ENCODE data around the gene HSD17B2.
"Not testable (repeated sequence)": the region's sequence is repeated elsewhere in the genome, so short reads cannot be mapped to it uniquely, and the experiment has no call there.

The HSD17B2 gene

GRCh38 chr16:82129881-82130280 is 94.8 kb downstream of the HSD17B2 start:
- no peak for DNase-seq (ENCODE audit: low read depth in 3 of 3)

- DNase-seq (ENCODE audit: low read depth in 3 of 3) = no peak
Observed at GRCh38 chr16:82133798-82134197, 98.7 kb downstream of the HSD17B2 start.

GRCh38 chr16:82134846-82135245 is 99.8 kb downstream of the HSD17B2 start:
- no peak for DNase-seq (ENCODE audit: low read depth in 3 of 3)

- no peak for DNase-seq (ENCODE audit: low read depth in 3 of 3)
Observed at GRCh38 chr16:82135844-82136243, 100.8 kb downstream of the HSD17B2 start.

- DNase-seq (ENCODE audit: low read depth in 3 of 3) = no peak
Observed at GRCh38 chr16:82136956-82137821, 102.1 kb downstream of the HSD17B2 start.

- DNase-seq (ENCODE audit: low read depth in 3 of 3) = no peak
Observed at GRCh38 chr16:82137822-82138167, 102.7 kb downstream of the HSD17B2 start.

GRCh38 chr16:82138478-82139285 is 103.6 kb downstream of the HSD17B2 start:
- DNase-seq (ENCODE audit: low read depth in 3 of 3) = no peak

GRCh38 chr16:82139286-82139571 is 104.2 kb downstream of the HSD17B2 start:
- DNase-seq (ENCODE audit: low read depth in 3 of 3) = not testable (repeated sequence)

GRCh38 chr16:82146556-82146955 is 111.5 kb downstream of the HSD17B2 start:
- no peak for DNase-seq (ENCODE audit: low read depth in 3 of 3)

- no peak for DNase-seq (ENCODE audit: low read depth in 3 of 3)
Observed at GRCh38 chr16:82146957-82147356, 111.9 kb downstream of the HSD17B2 start.

- DNase-seq (ENCODE audit: low read depth in 3 of 3) = no peak
Observed at GRCh38 chr16:82147546-82147945, 112.5 kb downstream of the HSD17B2 start.
